GM12878 (cell line): ENCODE measurements around the gene HOATZ. TPM values are rescaled to one million over a fixed set of nuclear protein-coding genes. Genes with fewer than 3 reads are reported as not detected.

ENCODE experiments used
- ATAC-seq: fragments of 200-7000 bp; cut with Tn5 transposase; 3 replicates; pipeline ENCODE4 v1.9.1; 2020; ENCODE audit warnings: mild to moderate bottlenecking, moderate library complexity
- BruUV-seq: library from RNA; stranded (reverse); fragments of 400-500 nt; replicated peaks from 2 replicates; lab custom pipeline; 2021; lab: Mats Ljungman, UMichigan
- CTCF ChIA-PET: fragments of 300-600 bp; sonication (Branson Sonifier 250); formaldehyde crosslinking; extraction: SDS; loops from one replicate; lab custom pipeline; 2021; ENCODE audit warnings: inconsistent platforms; lab: Yijun Ruan, JAX
- POLR2A ChIA-PET: fragments of 350-600 bp; formaldehyde crosslinking; extraction: SDS; loops from one replicate; lab custom pipeline; 2021; ENCODE audit warnings: inconsistent platforms; lab: Charles Lee
- RAD21 ChIA-PET: fragments of 300-600 bp; sonication (Branson Sonifier 250); formaldehyde crosslinking; loops from one replicate; lab custom pipeline; 2023; ENCODE audit warnings: antibody characterized with exemption; ENCODE audit not compliant: unreplicated experiment; lab: Charles Lee
- SMC1A ChIA-PET: fragments of 300-600 bp; sonication (Branson Sonifier 250); formaldehyde crosslinking; loops from one replicate; lab custom pipeline; 2023; ENCODE audit not compliant: unreplicated experiment, uncharacterized antibody; lab: Charles Lee
- DNase-seq: peaks from one replicate; pipeline ENCODE4 v3.0.0-alpha.2; 2011; ENCODE audit warnings: low read depth, low spot score
- FAIRE-seq: peaks from 3 replicates; lab custom pipeline; 2011; peaks lifted over from hg19 to GRCh38; lab: Jason Lieb, UNC
- H2AFZ ChIP-seq: 2 replicates; pipeline ENCODE4 v1.6.0; 2011; ENCODE audit warnings: low read depth, low read length, control low read depth; ENCODE audit not compliant: control insufficient read depth
- H3K27ac ChIP-seq: 2 replicates; pipeline ENCODE4 v1.5.1; 2011; ENCODE audit warnings: control low read depth; ENCODE audit not compliant: control insufficient read depth, insufficient read depth
- H3K27me3 ChIP-seq, 2 experiments: replicated peaks in 1 of 2; 2 replicates each; pipeline versions ENCODE4 v1.6.0 to v1.6.1; 2011; ENCODE audit warnings: low read length in 1 of 2; ENCODE audit not compliant: control insufficient read depth in 2 of 2, insufficient read depth in 2 of 2
- H3K36me3 ChIP-seq, 2 experiments: 2 replicates each; pipeline ENCODE4 v1.5.1; 2011; ENCODE audit warnings: low read length in 1 of 2; ENCODE audit not compliant: control insufficient read depth in 2 of 2, insufficient read depth in 2 of 2
- H3K4me1 ChIP-seq: 2 replicates; pipeline ENCODE4 v1.6.1; 2011; ENCODE audit warnings: mild to moderate bottlenecking, low read length, moderate library complexity, mixed read lengths; ENCODE audit not compliant: control insufficient read depth, insufficient read depth
- H3K4me2 ChIP-seq: 2 replicates; pipeline ENCODE4 v1.6.0; 2011; ENCODE audit warnings: control low read depth; ENCODE audit not compliant: control insufficient read depth, insufficient read depth
- H3K4me3 ChIP-seq: fragments of 200-600 bp; sonication (generic); 2 replicates; pipeline ENCODE4 v1.5.1; 2016
- H3K79me2 ChIP-seq: 2 replicates; pipeline ENCODE4 v1.6.0; 2011; ENCODE audit warnings: low read length; ENCODE audit not compliant: control insufficient read depth, insufficient read depth
- H3K9ac ChIP-seq: 2 replicates; pipeline ENCODE4 v1.8.0; 2011; ENCODE audit warnings: low read length, control low read depth, mixed read lengths; ENCODE audit not compliant: control insufficient read depth, insufficient read depth
- H3K9me3 ChIP-seq: replicated peaks from 3 replicates; pipeline ENCODE4 v1.5.1; 2011; ENCODE audit warnings: mild to moderate bottlenecking, low read length; ENCODE audit not compliant: control insufficient read depth, insufficient read depth
- H4K20me1 ChIP-seq: 2 replicates; pipeline ENCODE4 v1.6.0; 2011; ENCODE audit not compliant: control insufficient read depth, insufficient read depth
- FOXM1 ChIP-seq: IDR thresholded peaks from 2 replicates; pipeline ENCODE4 v1.6.1; 2012; ENCODE audit warnings: low read depth, mild to moderate bottlenecking, inconsistent platforms, low read length, moderate library complexity
- GABPA ChIP-seq: IDR thresholded peaks from 2 replicates; pipeline ENCODE4 v1.6.1; 2014; ENCODE audit warnings: antibody characterized with exemption, low read depth, mild to moderate bottlenecking, inconsistent platforms
- KAT2A ChIP-seq: conservative IDR thresholded peaks from 2 replicates; pipeline ENCODE4 v1.6.1; 2011; ENCODE audit warnings: low read depth, low read length; ENCODE audit not compliant: control insufficient read depth
- MXI1 ChIP-seq: fragments of 150-350 bp; IDR thresholded peaks from 2 replicates; pipeline ENCODE4 v1.6.1; 2011; ENCODE audit warnings: low read depth, mild to moderate bottlenecking, inconsistent platforms, low read length, improper control_type of control experiment
- WGBS: methylation state at CpG from one replicate; pipeline ENCODE4 v1.1.6; 2016; ENCODE audit warnings: low lambda C conversion rate; ENCODE audit not compliant: insufficient replicate concordance, insufficient coverage; ENCODE audit errors: missing lambda C conversion rate; 5-methylcytosine and 5-hydroxymethylcytosine counted together
- in situ Hi-C: fragments of 300-500 bp; cut with MboI; formaldehyde crosslinking; loops from 9 replicates; pipeline ENCODE4 v1.14.3; 2018; ENCODE audit warnings: mixed read lengths
- intact Hi-C: fragments of 100-400 bp; cut with micrococcal nuclease; formaldehyde crosslinking; loops from one replicate; pipeline ENCODE4 v1.14.2; 2022; ENCODE audit not compliant: unreplicated experiment
- polyA plus RNA-seq, 11 experiments: library from polyadenylated mRNA; depleted of rRNA in 4 of 11; unstranded in 6 of 11; stranded (reverse) in 5 of 11; fragments of >200 nt; fragmentation: Nextera tagmentation in 4 of 11; fragmentation: Illumina TruSeq in 1 of 11; extraction: Ambion mirVana in 4 of 11; extraction: Trizol in 1 of 11; gene quantifications; 1 replicate in 1 of 11; 2 replicates in 10 of 11; pipeline versions ENCODE4 v1.2.1 to v1.2.3, GENCODE V29; 2011 to 2016; ENCODE audit warnings: inconsistent platforms in 2 of 11, missing spikeins in 2 of 11, low read depth in 1 of 11
- total RNA-seq, 4 experiments: library from RNA; depleted of rRNA in 3 of 4; stranded (reverse); fragments of >200 nt in 3 of 4; fragmentation: Illumina TruSeq in 1 of 4; extraction: Trizol in 1 of 4; gene quantifications; 2 replicates each; pipeline versions ENCODE4 v1.2.1 to v1.2.3, GENCODE V29; 2013 to 2021
- TF ChIP-seq, protein P1 (sequence below): fragments of 450-650 bp; IDR thresholded peaks from 2 replicates; pipeline ENCODE4 v1.6.1; 2017; ENCODE audit warnings: antibody characterized with exemption, mild to moderate bottlenecking, moderate library complexity
- TF ChIP-seq, protein P2 (sequence below): fragments of 450-650 bp; IDR thresholded peaks from 2 replicates; pipeline ENCODE4 v1.6.1; 2018; ENCODE audit warnings: borderline replicate concordance, mild to moderate bottlenecking; ENCODE audit not compliant: partially characterized antibody

HOATZ gene
- total and polyA plus RNA-seq, 10 of the 15 experiments (the other 5 are each of a cell fraction or from before 2014, with no cell fraction given): 0.28 TPM; not detected in 9

GRCh38 chr11:111557425-111558111, 43.0 kb downstream of the HOATZ start:
- H3K79me2 ChIP-seq: no peaks in the 10 kb centered on the region
- CTCF ChIA-PET: interaction anchor here (1.4 to 1.5 kb wide), 2 partner anchors 9 to 294 kb away, joined by 3 to 4 read pairs; no protein-coding TSS in a partner anchor

More at GRCh38 chr11:111557425-111558111, 43.0 kb downstream of the HOATZ start:
- ChIA-PET RAD21 (no interaction called here), SMC1A (interaction anchor here (0.6 kb wide), 1 partner anchor 95 kb away, joined by 3 read pairs; no protein-coding TSS in a partner anchor), POLR2A (no interaction called here)
- Histone ChIP-seq H3K4me3 (no peak overlapping the region), H2AFZ (no peak overlapping the region), H3K4me2 (no peak overlapping the region), H3K36me3 (no peaks in the 10 kb centered on the region), H3K4me1 (no peaks in the 10 kb centered on the region), H3K27ac (no peak overlapping the region), H3K9ac (no peak overlapping the region), H3K27me3 (peaks cover 0 to 2% of the 10 kb centered on the region in 2 experiments; a peak in 1 of 4 replicates), H3K9me3 (no peaks in the 10 kb centered on the region; the same call in 2 of the 3 replicates), H4K20me1 (no peaks in the 10 kb centered on the region)
- WGBS: 47% methylated on average over 5 of the region's 5 CpGs
- FAIRE-seq (no peak), DNase-seq (no peak), ATAC-seq (no peak)
- in situ Hi-C loops: no loop called here
- no TSS peak for BruUV-seq
- intact Hi-C loops: no loop called here
- TF ChIP-seq GABPA: no peak
- TF ChIP-seq, protein P1, sequence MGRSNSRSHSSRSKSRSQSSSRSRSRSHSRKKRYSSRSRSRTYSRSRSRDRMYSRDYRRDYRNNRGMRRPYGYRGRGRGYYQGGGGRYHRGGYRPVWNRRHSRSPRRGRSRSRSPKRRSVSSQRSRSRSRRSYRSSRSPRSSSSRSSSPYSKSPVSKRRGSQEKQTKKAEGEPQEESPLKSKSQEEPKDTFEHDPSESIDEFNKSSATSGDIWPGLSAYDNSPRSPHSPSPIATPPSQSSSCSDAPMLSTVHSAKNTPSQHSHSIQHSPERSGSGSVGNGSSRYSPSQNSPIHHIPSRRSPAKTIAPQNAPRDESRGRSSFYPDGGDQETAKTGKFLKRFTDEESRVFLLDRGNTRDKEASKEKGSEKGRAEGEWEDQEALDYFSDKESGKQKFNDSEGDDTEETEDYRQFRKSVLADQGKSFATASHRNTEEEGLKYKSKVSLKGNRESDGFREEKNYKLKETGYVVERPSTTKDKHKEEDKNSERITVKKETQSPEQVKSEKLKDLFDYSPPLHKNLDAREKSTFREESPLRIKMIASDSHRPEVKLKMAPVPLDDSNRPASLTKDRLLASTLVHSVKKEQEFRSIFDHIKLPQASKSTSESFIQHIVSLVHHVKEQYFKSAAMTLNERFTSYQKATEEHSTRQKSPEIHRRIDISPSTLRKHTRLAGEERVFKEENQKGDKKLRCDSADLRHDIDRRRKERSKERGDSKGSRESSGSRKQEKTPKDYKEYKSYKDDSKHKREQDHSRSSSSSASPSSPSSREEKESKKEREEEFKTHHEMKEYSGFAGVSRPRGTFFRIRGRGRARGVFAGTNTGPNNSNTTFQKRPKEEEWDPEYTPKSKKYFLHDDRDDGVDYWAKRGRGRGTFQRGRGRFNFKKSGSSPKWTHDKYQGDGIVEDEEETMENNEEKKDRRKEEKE: no peak
- TF ChIP-seq, protein P2, sequence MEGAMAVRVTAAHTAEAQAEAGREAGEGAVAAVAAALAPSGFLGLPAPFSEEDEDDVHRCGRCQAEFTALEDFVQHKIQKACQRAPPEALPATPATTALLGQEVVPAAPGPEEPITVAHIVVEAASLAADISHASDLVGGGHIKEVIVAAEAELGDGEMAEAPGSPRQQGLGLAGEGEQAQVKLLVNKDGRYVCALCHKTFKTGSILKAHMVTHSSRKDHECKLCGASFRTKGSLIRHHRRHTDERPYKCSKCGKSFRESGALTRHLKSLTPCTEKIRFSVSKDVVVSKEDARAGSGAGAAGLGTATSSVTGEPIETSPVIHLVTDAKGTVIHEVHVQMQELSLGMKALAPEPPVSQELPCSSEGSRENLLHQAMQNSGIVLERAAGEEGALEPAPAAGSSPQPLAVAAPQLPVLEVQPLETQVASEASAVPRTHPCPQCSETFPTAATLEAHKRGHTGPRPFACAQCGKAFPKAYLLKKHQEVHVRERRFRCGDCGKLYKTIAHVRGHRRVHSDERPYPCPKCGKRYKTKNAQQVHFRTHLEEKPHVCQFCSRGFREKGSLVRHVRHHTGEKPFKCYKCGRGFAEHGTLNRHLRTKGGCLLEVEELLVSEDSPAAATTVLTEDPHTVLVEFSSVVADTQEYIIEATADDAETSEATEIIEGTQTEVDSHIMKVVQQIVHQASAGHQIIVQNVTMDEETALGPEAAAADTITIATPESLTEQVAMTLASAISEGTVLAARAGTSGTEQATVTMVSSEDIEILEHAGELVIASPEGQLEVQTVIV: no peak
- TF ChIP-seq KAT2A: no peak
- TF ChIP-seq FOXM1: no peak
- TF ChIP-seq MXI1: no peak
